GM18861 (cell line): ENCODE data around the gene IFNA8.
"Not testable (repeated sequence)": the region's sequence is repeated elsewhere in the genome, so short reads cannot be mapped to it uniquely, and the experiment has no call there.

ENCODE experiments used
- ATAC-seq: cut with Tn5 transposase; IDR thresholded peaks from one replicate; pipeline ENCODE4 v1.9.1; 2021; ENCODE audit not compliant: unreplicated experiment

Gene IFNA8

GRCh38 chr9:21415493-21416267 lies 6.8 kb downstream of the IFNA8 start:
- no peak for ATAC-seq

GRCh38 chr9:21428235-21428634 lies 19.3 kb downstream of the IFNA8 start:
- peak; percentile 58 for ATAC-seq

- no peak for ATAC-seq
Observed at GRCh38 chr9:21429191-21429590, 20.3 kb downstream of the IFNA8 start.

GRCh38 chr9:21432672-21433425 lies 23.9 kb downstream of the IFNA8 start:
- ATAC-seq = peak; percentile 66

GRCh38 chr9:21434202-21435014 lies 25.5 kb downstream of the IFNA8 start:
- no peak for ATAC-seq

- not testable (repeated sequence) for ATAC-seq
Observed at GRCh38 chr9:21435015-21435383, 26.1 kb downstream of the IFNA8 start.

GRCh38 chr9:21440139-21440538 lies 31.2 kb downstream of the IFNA8 start, which contains the start of gene IFNA1:
Gene IFNA1 (plus strand): TSS chr9:21440439. CDS start chr9:21440508, 69 bp downstream.
- no peak for ATAC-seq

- ATAC-seq = peak; percentile 89
Observed at GRCh38 chr9:21443849-21444625, 35.1 kb downstream of the IFNA8 start.

GRCh38 chr9:21449312-21449711 lies 40.4 kb downstream of the IFNA8 start:
- ATAC-seq = not testable (repeated sequence)

GRCh38 chr9:21450733-21451394 lies 41.9 kb downstream of the IFNA8 start:
- no peak for ATAC-seq

- no peak for ATAC-seq
Observed at GRCh38 chr9:21452681-21453080, 43.8 kb downstream of the IFNA8 start.

GRCh38 chr9:21454149-21454548 lies 45.2 kb downstream of the IFNA8 start:
- no peak for ATAC-seq

- ATAC-seq = peak; percentile 89
Observed at GRCh38 chr9:21455320-21455719, 46.4 kb downstream of the IFNA8 start.
